Mammary epithelial cell (primary cell): ENCODE measurements around the gene TBC1D22A.

Experiments used
- CTCF ChIP-seq, 2 donors: IDR thresholded peaks in 1 of 2; conservative IDR thresholded peaks in 1 of 2; 2 replicates each; pipeline ENCODE4 v1.5.1; 2011 to 2012; ENCODE audit warnings: inconsistent platforms in 2 of 2, low read length in 2 of 2, mild to moderate bottlenecking in 2 of 2, control low read depth in 1 of 2, low read depth in 1 of 2; ENCODE audit not compliant: insufficient read depth in 1 of 2; ENCODE audit errors: extremely low read depth in 1 of 2
- EZH2 ChIP-seq: IDR thresholded peaks from 2 replicates; pipeline ENCODE4 v1.6.1; 2012; ENCODE audit warnings: low read length, inconsistent platforms, borderline replicate concordance

- TF ChIP-seq EZH2, result no peak
- no peak for TF ChIP-seq CTCF (conservative IDR thresholded peaks at IDR 0.05 in 1 of 2, IDR thresholded peaks at IDR 0.05 in 1 of 2; ENCODE audit: extremely low read depth in 1 of 2, insufficient read depth in 1 of 2, low read depth in 1 of 2, low read length in 2 of 2)
Observed at GRCh38 chr22:46998331-46998730, 235.9 kb downstream of the TBC1D22A start.
